Esophagus muscularis mucosa (tissue), 4 donors: ENCODE data around the gene NAV2. TPM values are rescaled to one million over a fixed set of nuclear protein-coding genes. Genes with fewer than 3 reads are reported as not detected.

Experiments used
- DNase-seq: peaks from one replicate; pipeline ENCODE4 v3.0.0-alpha.2; 2017; ENCODE audit errors: extremely low spot score
- H3K27ac ChIP-seq, 4 donors: fragments of 200-600 bp; sonication (generic); replicated peaks in 1 of 4; 1 replicate in 3 of 4; 2 replicates in 1 of 4; pipeline ENCODE4 v1.5.1; 2016 to 2019; ENCODE audit warnings: mild to moderate bottlenecking in 1 of 4
- H3K27me3 ChIP-seq, 4 donors: fragments of 200-600 bp; sonication (generic); one replicate each; pipeline versions ENCODE4 v1.5.1 to v1.6.0; 2016 to 2019
- H3K36me3 ChIP-seq, 4 donors: fragments of 200-600 bp; sonication (generic); one replicate each; pipeline ENCODE4 v1.5.1; 2016 to 2019
- H3K4me1 ChIP-seq, 4 donors: fragments of 200-600 bp; sonication (generic); one replicate each; pipeline ENCODE4 v1.5.1; 2016 to 2019
- H3K4me3 ChIP-seq, 4 donors: fragments of 200-600 bp; sonication (generic); 1 replicate in 2 of 4; 2 replicates in 2 of 4; pipeline ENCODE4 v1.5.1; 2016 to 2019; ENCODE audit warnings: mild to moderate bottlenecking in 4 of 4, moderate library complexity in 1 of 4
- H3K9me3 ChIP-seq, 4 donors: fragments of 200-600 bp; sonication (generic); 1 replicate in 3 of 4; 2 replicates in 1 of 4; pipeline ENCODE4 v1.5.1; 2016 to 2019
- EP300 ChIP-seq: sonication (generic); formaldehyde crosslinking; IDR thresholded peaks from one replicate; pipeline ENCODE4 v1.6.1; 2017; ENCODE audit warnings: antibody characterized with exemption
- POLR2A ChIP-seq: fragments of 450-650 bp; IDR thresholded peaks from one replicate; pipeline ENCODE4 v1.6.1; 2017; ENCODE audit warnings: antibody characterized with exemption, moderate library complexity, mild to moderate bottlenecking, low read depth
- POLR2AphosphoS5 ChIP-seq, 2 donors: sonication (generic); formaldehyde crosslinking; IDR thresholded peaks; one replicate each; pipeline ENCODE4 v1.6.1; 2017; ENCODE audit warnings: antibody characterized with exemption in 2 of 2
- WGBS: methylation state at CpG from one replicate; pipeline ENCODE4 v1.1.5; 2018; 5-methylcytosine and 5-hydroxymethylcytosine counted together
- intact Hi-C: fragments of 100-400 bp; cut with DNase I; formaldehyde crosslinking; loops from one replicate; pipeline ENCODE4 v1.15.1; 2023
- total RNA-seq, 4 donors: library from RNA; depleted of rRNA; stranded (reverse); fragments of >200 nt; gene quantifications; one replicate each; pipeline versions ENCODE4 v1.1.0 to v1.2.1, GENCODE V29; 2016
- TF ChIP-seq, protein P1 (sequence below), 3 experiments: fragments of 200-600 bp in 2 of 3; fragments of 450-650 bp in 1 of 3; sonication (generic) in 2 of 3; IDR thresholded peaks; one replicate each; pipeline ENCODE4 v1.5.1; 2017 to 2019; ENCODE audit warnings: antibody characterized with exemption in 3 of 3, mild to moderate bottlenecking in 2 of 3, moderate library complexity in 1 of 3

NAV2 gene
- total RNA-seq, 4 donors from 2014 or later: 21.9 to 57.0 (median 37.5) TPM

- TF ChIP-seq EP300 (no peak), POLR2AphosphoS5 (IDR thresholded peaks at IDR 0.05) (no peak), POLR2A (no peak)
- TF ChIP-seq, protein P1, sequence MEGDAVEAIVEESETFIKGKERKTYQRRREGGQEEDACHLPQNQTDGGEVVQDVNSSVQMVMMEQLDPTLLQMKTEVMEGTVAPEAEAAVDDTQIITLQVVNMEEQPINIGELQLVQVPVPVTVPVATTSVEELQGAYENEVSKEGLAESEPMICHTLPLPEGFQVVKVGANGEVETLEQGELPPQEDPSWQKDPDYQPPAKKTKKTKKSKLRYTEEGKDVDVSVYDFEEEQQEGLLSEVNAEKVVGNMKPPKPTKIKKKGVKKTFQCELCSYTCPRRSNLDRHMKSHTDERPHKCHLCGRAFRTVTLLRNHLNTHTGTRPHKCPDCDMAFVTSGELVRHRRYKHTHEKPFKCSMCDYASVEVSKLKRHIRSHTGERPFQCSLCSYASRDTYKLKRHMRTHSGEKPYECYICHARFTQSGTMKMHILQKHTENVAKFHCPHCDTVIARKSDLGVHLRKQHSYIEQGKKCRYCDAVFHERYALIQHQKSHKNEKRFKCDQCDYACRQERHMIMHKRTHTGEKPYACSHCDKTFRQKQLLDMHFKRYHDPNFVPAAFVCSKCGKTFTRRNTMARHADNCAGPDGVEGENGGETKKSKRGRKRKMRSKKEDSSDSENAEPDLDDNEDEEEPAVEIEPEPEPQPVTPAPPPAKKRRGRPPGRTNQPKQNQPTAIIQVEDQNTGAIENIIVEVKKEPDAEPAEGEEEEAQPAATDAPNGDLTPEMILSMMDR (IDR thresholded peaks at IDR 0.05): no peak
- 92% methylated on average over 4 of the region's 4 CpGs for WGBS
- H3K4me1 ChIP-seq: peaks cover 32 to 48% (median 44%) of the 10 kb centered on the region in 4 donors
These were observed 75.8 kb downstream of the NAV2 start for GRCh38 chr11:19788435-19788834.

GRCh38 chr11:19789245-19789644 is 76.6 kb downstream of the NAV2 start:
- Histone ChIP-seq H3K9me3 (no peaks in the 10 kb centered on the region), H3K4me3 (no peak overlapping the region), H3K27ac (peak overlapping the region in 1 of 4 donors; percentile 62), H3K36me3 (peaks cover 0 to 3% (median 0%) of the 10 kb centered on the region in 4 donors), H3K27me3 (no peaks in the 10 kb centered on the region), H3K4me1 (peaks cover 36 to 51% (median 46%) of the 10 kb centered on the region in 4 donors)
- DNase-seq: no peak
- intact Hi-C loops: no loop called here
- TF ChIP-seq, protein P1 (IDR thresholded peaks at IDR 0.05): no peak
- TF ChIP-seq POLR2AphosphoS5 (IDR thresholded peaks at IDR 0.05): no peak
- TF ChIP-seq POLR2A: no peak
- no peak for TF ChIP-seq EP300
- WGBS: 87% methylated on average over 6 of the region's 6 CpGs

More at GRCh38 chr11:19788435-19788834, 75.8 kb downstream of the NAV2 start:
- no peak overlapping the region for H3K27ac ChIP-seq
- H3K4me3 ChIP-seq: no peak overlapping the region
- H3K9me3 ChIP-seq: no peaks in the 10 kb centered on the region
- H3K27me3 ChIP-seq: no peaks in the 10 kb centered on the region
- DNase-seq: no peak
- H3K36me3 ChIP-seq: peaks cover 0 to 3% (median 0%) of the 10 kb centered on the region in 4 donors
- intact Hi-C loops: no loop called here

GRCh38 chr11:19789835-19790710 is 77.4 kb downstream of the NAV2 start:
- Histone ChIP-seq H3K27me3 (no peaks in the 10 kb centered on the region), H3K4me3 (no peak overlapping the region), H3K4me1 (peaks cover 40 to 51% (median 46%) of the 10 kb centered on the region in 4 donors), H3K27ac (peak overlapping the region in 1 of 4 donors; percentile 62), H3K9me3 (no peaks in the 10 kb centered on the region), H3K36me3 (peaks cover 0 to 3% (median 0%) of the 10 kb centered on the region in 4 donors)
- TF ChIP-seq POLR2A: no peak
- no peak for TF ChIP-seq POLR2AphosphoS5 (IDR thresholded peaks at IDR 0.05)
- no peak for TF ChIP-seq EP300
- TF ChIP-seq, protein P1 (IDR thresholded peaks at IDR 0.05): no peak
- 31% methylated on average over 10 of the region's 10 CpGs for WGBS
- no peak for DNase-seq
- intact Hi-C loops: no loop called here

- intact Hi-C loops: no loop called here
- WGBS: 87% methylated on average over 8 of the region's 8 CpGs
- Histone ChIP-seq H3K27me3 (no peaks in the 10 kb centered on the region), H3K27ac (peak overlapping the region in 1 of 4 donors; percentile 62), H3K4me3 (no peak overlapping the region), H3K9me3 (no peaks in the 10 kb centered on the region), H3K36me3 (peaks cover 0 to 3% (median 0%) of the 10 kb centered on the region in 4 donors), H3K4me1 (peaks cover 40 to 51% (median 45%) of the 10 kb centered on the region in 4 donors)
- no peak for DNase-seq
- no peak for TF ChIP-seq EP300
- TF ChIP-seq POLR2A: no peak
- TF ChIP-seq POLR2AphosphoS5 (IDR thresholded peaks at IDR 0.05): no peak
- TF ChIP-seq, protein P1 (IDR thresholded peaks at IDR 0.05): no peak
These were observed 78.4 kb downstream of the NAV2 start for GRCh38 chr11:19790831-19791552.
